ENCODE results near the gene RPS17. TPM values are rescaled to one million over a fixed set of nuclear protein-coding genes. Genes with fewer than 3 reads are reported as not detected.

Gene RPS17
- total RNA-seq, 4 donors from 2014 or later, result 649 to 1,349 (median 1,094) TPM

DNA sequence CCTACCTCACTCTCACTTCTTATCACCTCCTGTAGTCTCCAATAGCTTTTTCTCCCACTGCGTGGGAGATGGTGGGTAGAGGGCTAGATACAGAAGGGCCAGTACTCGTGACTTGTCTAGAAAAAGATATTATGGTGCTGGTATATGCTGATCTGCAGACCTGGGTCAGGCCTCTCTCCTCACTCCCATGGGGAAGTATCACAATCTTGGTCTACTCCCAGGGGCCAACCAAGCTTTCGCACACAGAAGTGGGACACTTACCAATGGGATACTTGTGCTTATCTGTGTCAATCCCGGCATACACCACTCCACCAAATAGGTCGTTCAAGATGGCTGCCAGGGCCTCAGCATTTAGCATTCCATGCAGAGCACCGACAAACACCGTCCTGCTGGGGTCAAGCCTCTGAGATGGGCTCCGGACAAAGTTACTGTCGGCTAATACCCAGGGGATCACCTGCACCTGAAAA is 9.0 kb upstream of the RPS17 start:
- DNase-seq, result no peak
- Histone ChIP-seq H3K4me1 (no peaks in the 10 kb centered on the region), H3K9me3 (no peaks in the 10 kb centered on the region), H3K27ac (no peak overlapping the region), H3K4me3 (no peak overlapping the region), H3K36me3 (no peaks in the 10 kb centered on the region), H3K27me3 (peaks cover 3% of the 10 kb centered on the region)
- TF ChIP-seq, protein P1, sequence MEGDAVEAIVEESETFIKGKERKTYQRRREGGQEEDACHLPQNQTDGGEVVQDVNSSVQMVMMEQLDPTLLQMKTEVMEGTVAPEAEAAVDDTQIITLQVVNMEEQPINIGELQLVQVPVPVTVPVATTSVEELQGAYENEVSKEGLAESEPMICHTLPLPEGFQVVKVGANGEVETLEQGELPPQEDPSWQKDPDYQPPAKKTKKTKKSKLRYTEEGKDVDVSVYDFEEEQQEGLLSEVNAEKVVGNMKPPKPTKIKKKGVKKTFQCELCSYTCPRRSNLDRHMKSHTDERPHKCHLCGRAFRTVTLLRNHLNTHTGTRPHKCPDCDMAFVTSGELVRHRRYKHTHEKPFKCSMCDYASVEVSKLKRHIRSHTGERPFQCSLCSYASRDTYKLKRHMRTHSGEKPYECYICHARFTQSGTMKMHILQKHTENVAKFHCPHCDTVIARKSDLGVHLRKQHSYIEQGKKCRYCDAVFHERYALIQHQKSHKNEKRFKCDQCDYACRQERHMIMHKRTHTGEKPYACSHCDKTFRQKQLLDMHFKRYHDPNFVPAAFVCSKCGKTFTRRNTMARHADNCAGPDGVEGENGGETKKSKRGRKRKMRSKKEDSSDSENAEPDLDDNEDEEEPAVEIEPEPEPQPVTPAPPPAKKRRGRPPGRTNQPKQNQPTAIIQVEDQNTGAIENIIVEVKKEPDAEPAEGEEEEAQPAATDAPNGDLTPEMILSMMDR (IDR thresholded peaks at IDR 0.05), result no peak
- TF ChIP-seq POLR2AphosphoS5 (IDR thresholded peaks at IDR 0.05) (no peak), EP300 (IDR thresholded peaks at IDR 0.05; ENCODE audit: low read depth) (no peak), POLR2A (IDR thresholded peaks at IDR 0.05) (no peak)
- intact Hi-C loops (cut with DNase I; ENCODE audit: low total_unique reads) (no loop called here), in situ Hi-C loops (cut with MboI; ENCODE audit: low pct_ligation_motif_present in 1 of 4, low pct_unique_long_range_greater_than_20kb in 1 of 4, low sequenced_read_pairs in 3 of 4) (loop anchor here (25.0 kb wide), 2 partner anchors 162 to 463 kb away; partner anchors contain the start of gene C15orf40 (in 4 of the 4))
- 89 to 92% methylated on average over 3 to 8 of the region's 9 CpGs for WGBS, 2 donors (ENCODE audit: low coverage in 1 of 2)

DNA sequence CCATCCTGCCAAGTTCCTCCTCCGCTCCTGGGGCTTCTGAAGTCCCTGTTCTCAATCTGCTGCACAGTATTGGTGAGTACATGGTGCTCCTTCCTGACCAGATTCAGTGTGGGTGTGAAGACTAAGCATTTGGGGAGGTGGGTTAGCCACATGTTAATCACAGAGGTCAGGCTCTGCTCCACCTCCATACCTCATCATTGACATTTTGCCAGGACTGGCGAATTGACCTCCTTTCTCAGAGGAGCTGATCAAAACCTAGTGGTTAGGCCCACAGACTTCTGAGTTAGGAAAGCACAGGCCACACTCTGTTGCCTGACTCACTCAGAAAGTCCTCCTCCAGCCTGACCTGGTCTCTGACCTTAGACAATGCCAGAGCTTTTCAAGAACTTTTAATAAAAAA is 8.4 kb upstream of the RPS17 start:
- in situ Hi-C loops (cut with MboI; ENCODE audit: low pct_ligation_motif_present in 1 of 4, low pct_unique_long_range_greater_than_20kb in 1 of 4, low sequenced_read_pairs in 3 of 4), result loop anchor here (25.0 kb wide), 2 partner anchors 161 to 464 kb away; partner anchors contain the start of gene C15orf40 (in 4 of the 4)
- no peak overlapping the region for H3K27ac ChIP-seq
- TF ChIP-seq POLR2AphosphoS5 (IDR thresholded peaks at IDR 0.05) (no peak), EP300 (IDR thresholded peaks at IDR 0.05; ENCODE audit: low read depth) (no peak), POLR2A (IDR thresholded peaks at IDR 0.05) (no peak)
- TF ChIP-seq, protein P1 (IDR thresholded peaks at IDR 0.05), result no peak
- H3K27me3 ChIP-seq, result peaks cover 8% of the 10 kb centered on the region
- no peaks in the 10 kb centered on the region for H3K9me3 ChIP-seq
- 75% methylated on average over 2 of the region's 2 CpGs; no CpG with 5 or more reads in 1 of the 2 donors for WGBS, 2 donors (ENCODE audit: low coverage in 1 of 2)
- H3K4me3 ChIP-seq, result no peak overlapping the region
- H3K36me3 ChIP-seq, result no peaks in the 10 kb centered on the region
- DNase-seq, result no peak
- intact Hi-C loops (cut with DNase I; ENCODE audit: low total_unique reads), result no loop called here
- no peaks in the 10 kb centered on the region for H3K4me1 ChIP-seq

DNA sequence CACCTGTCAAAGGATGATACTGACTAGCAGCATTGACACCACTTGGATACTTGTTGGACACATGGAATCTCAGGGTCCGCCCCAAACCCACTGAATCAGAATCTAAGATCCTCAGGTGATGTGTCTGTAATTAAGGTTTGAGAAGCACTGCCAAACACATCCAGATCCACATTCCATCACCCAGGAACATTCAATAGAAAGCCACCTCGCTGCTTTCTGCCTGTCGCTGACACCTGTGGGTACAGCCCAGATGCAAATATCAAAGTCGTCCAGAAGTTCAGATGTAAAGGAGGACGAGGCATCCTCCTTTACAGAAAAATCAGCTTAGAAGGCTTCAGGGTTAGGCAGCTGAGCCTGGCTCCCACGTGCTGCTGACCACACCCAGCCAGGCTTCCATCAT is 5.2 kb upstream of the RPS17 start:
- in situ Hi-C loops (cut with MboI; ENCODE audit: low pct_ligation_motif_present in 1 of 4, low pct_unique_long_range_greater_than_20kb in 1 of 4, low sequenced_read_pairs in 3 of 4), result loop anchor here (25.0 kb wide), 2 partner anchors 158 to 467 kb away; partner anchors contain the start of gene C15orf40 (in 4 of the 4)
- no peak overlapping the region for H3K27ac ChIP-seq
- H3K4me3 ChIP-seq, result no peak overlapping the region

DNA sequence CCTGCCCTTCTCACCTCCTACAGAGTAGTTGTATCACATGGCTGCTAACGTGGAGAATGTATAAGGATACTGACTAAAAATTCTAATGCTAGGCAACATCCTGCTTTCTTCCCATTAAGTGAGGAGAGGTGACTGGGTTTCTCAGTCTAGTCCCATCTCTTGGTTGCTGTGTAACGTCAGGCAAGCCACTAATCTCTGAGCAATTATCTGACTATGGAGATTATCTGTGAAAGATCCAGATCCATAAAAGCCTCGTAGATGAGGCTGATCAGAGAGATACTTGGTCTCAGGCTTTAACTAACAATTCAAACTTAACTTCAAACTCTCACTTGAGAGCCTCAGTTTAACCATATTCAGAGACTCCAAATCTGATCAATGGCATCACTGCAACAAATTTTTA is 4.7 kb upstream of the RPS17 start:
- intact Hi-C loops (cut with DNase I; ENCODE audit: low total_unique reads), result no loop called here

More for the DNA sequence above, 5.2 kb upstream of the RPS17 start:
- WGBS, 2 donors (ENCODE audit: low coverage in 1 of 2), result 74 to 93% methylated on average over 3 to 6 of the region's 6 CpGs
- no peaks in the 10 kb centered on the region for H3K36me3 ChIP-seq
- no peak for DNase-seq
- peaks cover 11% of the 10 kb centered on the region for H3K27me3 ChIP-seq
- peaks cover 0 to 9% (median 6%) of the 10 kb centered on the region in 4 donors for H3K4me1 ChIP-seq
- intact Hi-C loops (cut with DNase I; ENCODE audit: low total_unique reads), result no loop called here
- TF ChIP-seq POLR2A (IDR thresholded peaks at IDR 0.05), result no peak
- no peak for TF ChIP-seq EP300 (IDR thresholded peaks at IDR 0.05; ENCODE audit: low read depth)
- TF ChIP-seq POLR2AphosphoS5 (IDR thresholded peaks at IDR 0.05), result no peak
- TF ChIP-seq, protein P1 (IDR thresholded peaks at IDR 0.05), result no peak
- no peaks in the 10 kb centered on the region for H3K9me3 ChIP-seq

More for the DNA sequence above, 4.7 kb upstream of the RPS17 start:
- no peaks in the 10 kb centered on the region for H3K9me3 ChIP-seq
- no peaks in the 10 kb centered on the region for H3K36me3 ChIP-seq
- peaks cover 11% of the 10 kb centered on the region for H3K27me3 ChIP-seq
- H3K4me3 ChIP-seq, result no peak overlapping the region
- DNase-seq, result no peak
- no peak overlapping the region for H3K27ac ChIP-seq
- in situ Hi-C loops (cut with MboI; ENCODE audit: low pct_ligation_motif_present in 1 of 4, low pct_unique_long_range_greater_than_20kb in 1 of 4, low sequenced_read_pairs in 3 of 4), result loop anchor here (25.0 kb wide), 2 partner anchors 158 to 467 kb away; partner anchors contain the start of gene C15orf40 (in 4 of the 4)
- H3K4me1 ChIP-seq, result peaks cover 0 to 9% (median 6%) of the 10 kb centered on the region in 4 donors
- TF ChIP-seq POLR2AphosphoS5 (IDR thresholded peaks at IDR 0.05), result no peak
- no peak for TF ChIP-seq EP300 (IDR thresholded peaks at IDR 0.05; ENCODE audit: low read depth)
- no peak for TF ChIP-seq POLR2A (IDR thresholded peaks at IDR 0.05)
- TF ChIP-seq, protein P1 (IDR thresholded peaks at IDR 0.05), result no peak
- 37 to 40% methylated on average over 1 to 3 of the region's 3 CpGs for WGBS, 2 donors (ENCODE audit: low coverage in 1 of 2)

All from transverse colon (tissue), 4 donors.